ENCODE data around the gene FFAR3.

The FFAR3 gene

DNA sequence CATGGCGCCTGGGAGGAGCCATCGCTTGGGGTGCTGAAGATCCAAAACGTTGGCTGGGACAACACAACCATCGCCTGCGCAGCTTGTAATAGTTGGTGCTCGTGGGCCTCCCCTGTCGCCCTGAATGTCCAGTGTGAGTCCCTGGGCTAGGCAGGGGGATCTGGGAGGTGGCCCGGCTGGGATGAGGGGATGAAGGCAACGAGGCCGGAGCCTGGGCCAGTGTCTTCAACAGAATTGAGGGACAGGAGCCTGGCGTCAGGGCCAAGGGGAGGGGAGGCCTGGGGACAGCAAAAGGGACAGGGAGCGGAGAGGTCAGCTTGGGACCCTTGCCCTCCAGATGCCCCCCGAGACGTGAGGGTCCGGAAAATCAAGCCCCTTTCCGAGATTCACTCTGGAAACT, 17.3 kb upstream of the FFAR3 start:
- no peaks in the 10 kb centered on the region for H3K27me3 Mint-ChIP-seq
- H3K4me1 Mint-ChIP-seq, result peaks cover 73% of the 10 kb centered on the region
- ATAC-seq, result no peak
- peak overlapping the region; percentile 31 for H3K27ac Mint-ChIP-seq
- no peaks in the 10 kb centered on the region for H3K9me3 Mint-ChIP-seq
- H3K4me3 Mint-ChIP-seq, result no peak overlapping the region
- peaks cover 71% of the 10 kb centered on the region for H3K36me3 Mint-ChIP-seq

DNA sequence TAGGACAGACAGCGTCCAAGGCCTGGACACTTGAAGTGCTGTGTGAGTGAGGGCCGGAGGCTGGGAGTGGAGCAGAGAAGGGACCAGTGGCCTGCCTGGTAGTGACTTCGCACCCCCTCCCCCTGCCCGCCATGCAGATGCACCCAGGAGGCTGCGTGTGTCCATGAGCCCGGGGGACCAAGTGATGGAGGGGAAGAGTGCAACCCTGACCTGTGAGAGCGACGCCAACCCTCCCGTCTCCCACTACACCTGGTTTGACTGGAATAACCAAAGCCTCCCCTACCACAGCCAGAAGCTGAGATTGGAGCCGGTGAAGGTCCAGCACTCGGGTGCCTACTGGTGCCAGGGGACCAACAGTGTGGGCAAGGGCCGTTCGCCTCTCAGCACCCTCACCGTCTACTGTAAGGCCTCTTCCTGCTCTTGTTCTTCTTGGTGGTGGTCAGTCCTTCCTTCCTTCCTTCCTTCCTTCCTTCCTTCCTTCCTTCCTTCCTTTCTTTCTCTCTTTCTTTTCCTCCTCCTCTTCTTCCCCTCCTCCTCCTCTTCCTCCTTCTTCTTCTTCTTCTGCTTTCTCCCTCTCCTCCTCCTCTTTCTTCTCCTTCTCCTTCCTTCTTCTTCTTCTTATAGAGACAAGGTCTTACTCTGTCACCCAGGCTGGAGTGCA, 16.6 kb upstream of the FFAR3 start:
- ATAC-seq, result no peak
- no peak overlapping the region for H3K4me3 Mint-ChIP-seq
- no peak overlapping the region for H3K27ac Mint-ChIP-seq
- H3K27me3 Mint-ChIP-seq, result no peaks in the 10 kb centered on the region
- no peaks in the 10 kb centered on the region for H3K9me3 Mint-ChIP-seq
- H3K4me1 Mint-ChIP-seq, result peaks cover 73% of the 10 kb centered on the region
- peaks cover 69% of the 10 kb centered on the region for H3K36me3 Mint-ChIP-seq

DNA sequence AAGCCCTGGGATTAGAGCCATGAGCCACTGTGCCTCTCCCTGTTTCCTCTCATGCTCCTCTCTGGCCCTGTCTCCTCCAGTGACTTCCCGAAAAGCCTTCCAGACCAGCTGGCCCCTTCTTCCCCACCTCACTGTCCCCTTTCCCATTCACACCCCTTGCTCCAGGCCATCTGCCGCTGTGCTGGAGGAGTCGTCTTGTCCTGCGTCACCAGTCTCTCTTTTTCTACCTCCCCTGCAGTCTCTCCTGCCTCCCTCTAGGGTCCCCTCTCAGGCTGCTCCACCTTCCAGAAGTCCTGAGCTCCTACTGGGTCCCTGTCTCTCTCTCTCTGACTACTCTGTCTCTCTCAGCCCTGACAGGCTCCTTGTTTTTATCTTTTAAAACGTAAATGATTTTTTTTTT, 15.8 kb upstream of the FFAR3 start:
- Mint-ChIP-seq H3K36me3 (peaks cover 65% of the 10 kb centered on the region), H3K9me3 (no peaks in the 10 kb centered on the region), H3K27me3 (no peaks in the 10 kb centered on the region), H3K4me1 (peaks cover 73% of the 10 kb centered on the region), H3K27ac (no peak overlapping the region), H3K4me3 (no peak overlapping the region)
- no peak for ATAC-seq

DNA sequence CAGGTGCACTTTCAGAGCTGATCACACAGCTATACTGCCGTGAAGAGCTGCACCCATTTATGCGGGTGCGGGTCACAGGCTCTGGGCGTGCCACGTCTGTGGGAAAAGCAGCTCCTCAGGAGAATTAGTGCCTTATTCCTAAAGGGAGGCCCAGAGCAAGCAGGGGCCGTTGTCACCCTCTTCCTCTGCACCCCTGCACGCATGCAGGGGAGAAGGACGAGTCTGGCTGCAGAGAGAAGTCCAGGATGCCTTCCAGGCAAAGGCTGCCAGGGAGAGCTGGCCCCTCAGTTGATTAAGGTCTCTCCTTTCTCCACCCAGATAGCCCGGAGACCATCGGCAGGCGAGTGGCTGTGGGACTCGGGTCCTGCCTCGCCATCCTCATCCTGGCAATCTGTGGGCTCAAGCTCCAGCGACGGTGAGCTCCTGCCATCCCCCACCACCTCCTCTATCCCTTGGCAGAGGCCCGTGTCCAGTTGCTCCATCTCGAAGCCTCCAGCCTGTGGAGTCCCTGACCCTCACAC, 13.7 kb upstream of the FFAR3 start:
- Mint-ChIP-seq H3K9me3 (no peaks in the 10 kb centered on the region), H3K36me3 (peaks cover 54% of the 10 kb centered on the region), H3K4me1 (peaks cover 85% of the 10 kb centered on the region), H3K27ac (no peak overlapping the region), H3K4me3 (no peak overlapping the region), H3K27me3 (no peaks in the 10 kb centered on the region)
- no peak for ATAC-seq

DNA sequence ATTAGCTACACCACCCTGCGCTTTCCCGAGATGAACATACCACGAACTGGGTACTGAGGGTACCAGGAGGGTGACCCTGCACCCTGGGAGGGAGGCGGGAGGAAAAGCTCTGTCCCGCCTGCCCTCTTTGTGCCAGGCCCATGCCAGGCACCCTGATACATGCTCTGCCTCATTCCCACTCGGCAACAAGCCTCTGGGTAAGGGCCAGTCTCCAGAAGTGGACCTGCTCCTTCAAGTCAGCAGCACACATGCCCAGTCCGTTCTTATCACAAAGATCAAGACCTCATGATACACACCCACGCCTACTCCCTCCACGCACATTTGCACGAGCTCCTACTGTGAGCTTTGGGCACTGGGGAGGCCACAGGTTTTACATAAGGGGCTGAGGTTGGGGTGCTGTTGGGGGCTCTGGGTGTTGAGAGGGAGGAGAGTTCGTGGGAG, 12.6 kb upstream of the FFAR3 start:
- peaks cover 93% of the 10 kb centered on the region for H3K4me1 Mint-ChIP-seq
- no peaks in the 10 kb centered on the region for H3K9me3 Mint-ChIP-seq
- no peaks in the 10 kb centered on the region for H3K27me3 Mint-ChIP-seq
- ATAC-seq, result no peak
- H3K27ac Mint-ChIP-seq, result peak overlapping the region; percentile 96
- peaks cover 51% of the 10 kb centered on the region for H3K36me3 Mint-ChIP-seq
- peak overlapping the region; percentile 59 for H3K4me3 Mint-ChIP-seq

DNA sequence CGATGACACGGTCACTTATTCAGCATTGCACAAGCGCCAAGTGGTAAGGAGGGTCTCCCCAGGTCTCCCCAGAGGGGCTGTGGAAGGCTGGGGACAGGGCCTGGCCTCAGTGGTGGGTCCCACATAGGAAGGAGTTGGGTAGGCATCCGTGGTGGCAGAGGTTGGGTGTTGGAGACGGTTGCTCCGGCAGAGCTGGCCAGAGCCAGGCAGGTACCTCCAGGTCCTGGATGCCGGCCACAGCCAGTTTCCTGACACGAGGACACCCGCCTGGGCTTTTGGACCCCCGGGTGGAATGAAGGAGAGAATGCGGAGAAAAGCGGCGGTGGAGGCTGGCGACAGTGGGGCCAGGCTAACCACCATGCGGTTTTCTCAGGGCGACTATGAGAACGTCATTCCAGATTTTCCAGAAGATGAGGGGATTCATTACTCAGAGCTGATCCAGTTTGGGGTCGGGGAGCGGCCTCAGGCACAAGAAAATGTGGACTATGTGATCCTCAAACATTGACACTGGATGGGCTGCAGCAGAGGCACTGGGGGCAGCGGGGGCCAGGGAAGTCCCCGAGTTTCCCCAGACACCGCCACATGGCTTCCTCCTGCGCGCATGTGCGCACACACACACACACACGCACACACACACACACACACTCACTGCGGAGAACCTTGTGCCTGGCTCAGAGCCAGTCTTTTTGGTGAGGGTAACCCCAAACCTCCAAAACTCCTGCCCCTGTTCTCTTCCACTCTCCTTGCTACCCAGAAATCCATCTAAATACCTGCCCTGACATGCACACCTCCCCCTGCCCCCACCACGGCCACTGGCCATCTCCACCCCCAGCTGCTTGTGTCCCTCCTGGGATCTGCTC, 11.8 kb upstream of the FFAR3 start:
- H3K4me1 Mint-ChIP-seq, result peaks cover 94% of the 10 kb centered on the region
- ATAC-seq, result peak; percentile 78
- no peaks in the 10 kb centered on the region for H3K27me3 Mint-ChIP-seq

DNA sequence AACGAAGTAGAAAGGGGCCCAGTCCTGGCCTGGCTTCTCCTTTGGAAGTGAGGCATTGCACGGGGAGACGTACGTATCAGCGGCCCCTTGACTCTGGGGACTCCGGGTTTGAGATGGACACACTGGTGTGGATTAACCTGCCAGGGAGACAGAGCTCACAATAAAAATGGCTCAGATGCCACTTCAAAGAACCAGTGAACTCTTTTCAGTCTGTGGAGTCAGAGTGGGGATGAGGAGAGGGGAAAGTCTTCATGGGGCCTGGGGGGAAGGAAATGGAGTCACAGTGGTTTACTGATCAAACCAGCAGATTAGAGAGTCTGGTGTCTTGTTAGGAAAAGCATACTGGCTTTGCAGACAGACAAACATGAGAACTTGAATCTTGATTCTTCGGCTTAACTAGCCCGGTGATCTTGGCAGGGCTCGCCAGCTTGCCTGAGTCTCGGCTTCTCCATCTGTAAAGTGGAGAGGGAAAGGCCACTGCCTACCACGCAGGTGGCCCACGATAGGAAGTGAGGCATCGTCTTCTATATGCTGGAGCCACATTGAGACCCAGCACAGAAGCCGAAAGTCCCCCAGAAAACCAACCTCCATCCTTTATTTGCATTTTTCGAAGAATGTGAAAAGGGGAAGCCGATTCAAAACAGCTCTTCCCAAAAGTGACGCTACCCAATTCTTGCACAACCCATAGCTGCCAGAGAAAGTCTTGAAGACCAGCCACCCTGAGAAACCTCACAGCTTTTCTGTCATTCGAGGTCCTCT, 10.9 kb upstream of the FFAR3 start, which contains the start of gene FFAR1:
Gene FFAR1 (plus strand): TSS at position 732 of the 759 bp plus-strand sequence. CDS start 3,650 bp downstream, outside the sequence.
- peaks cover 34% of the 10 kb centered on the region for H3K36me3 Mint-ChIP-seq
- ATAC-seq, result peak; percentile 85
- H3K4me3 Mint-ChIP-seq, result peak within 1 kb of the TSS; percentile 59
- peaks cover 89% of the 10 kb centered on the region for H3K4me1 Mint-ChIP-seq
- H3K27ac Mint-ChIP-seq, result peak within 1 kb of the TSS; percentile 96
- no peaks in the 10 kb centered on the region for H3K9me3 Mint-ChIP-seq
- no peaks in the 10 kb centered on the region for H3K27me3 Mint-ChIP-seq

More for the DNA sequence above, 11.8 kb upstream of the FFAR3 start:
- Mint-ChIP-seq H3K4me3 (peak overlapping the region; percentile 59), H3K9me3 (no peaks in the 10 kb centered on the region), H3K27ac (peak overlapping the region; percentile 96), H3K36me3 (peaks cover 43% of the 10 kb centered on the region)

DNA sequence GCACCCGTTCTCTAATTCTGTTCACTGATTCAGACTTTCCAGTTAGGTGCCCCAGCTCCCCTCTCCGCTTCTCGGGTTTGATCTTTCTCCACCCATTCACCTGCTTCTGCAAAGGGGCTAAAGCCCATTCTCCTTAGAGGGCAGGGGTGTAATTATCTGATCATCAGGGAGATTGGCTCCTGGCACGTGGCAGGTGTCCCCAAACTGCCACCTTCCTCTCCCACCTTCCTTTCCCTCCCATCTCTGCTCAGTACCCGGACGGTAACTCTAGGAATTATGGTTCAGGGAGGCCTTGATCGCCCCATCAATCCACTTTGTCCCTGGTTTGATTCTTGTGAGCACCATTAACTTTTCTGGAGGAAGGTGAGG, 10.3 kb upstream of the FFAR3 start:
- H3K4me3 Mint-ChIP-seq, result no peak overlapping the region
- H3K36me3 Mint-ChIP-seq, result peaks cover 29% of the 10 kb centered on the region
- peak overlapping the region; percentile 96 for H3K27ac Mint-ChIP-seq
- H3K27me3 Mint-ChIP-seq, result no peaks in the 10 kb centered on the region
- H3K4me1 Mint-ChIP-seq, result peaks cover 91% of the 10 kb centered on the region
- H3K9me3 Mint-ChIP-seq, result no peaks in the 10 kb centered on the region
- no peak for ATAC-seq

DNA sequence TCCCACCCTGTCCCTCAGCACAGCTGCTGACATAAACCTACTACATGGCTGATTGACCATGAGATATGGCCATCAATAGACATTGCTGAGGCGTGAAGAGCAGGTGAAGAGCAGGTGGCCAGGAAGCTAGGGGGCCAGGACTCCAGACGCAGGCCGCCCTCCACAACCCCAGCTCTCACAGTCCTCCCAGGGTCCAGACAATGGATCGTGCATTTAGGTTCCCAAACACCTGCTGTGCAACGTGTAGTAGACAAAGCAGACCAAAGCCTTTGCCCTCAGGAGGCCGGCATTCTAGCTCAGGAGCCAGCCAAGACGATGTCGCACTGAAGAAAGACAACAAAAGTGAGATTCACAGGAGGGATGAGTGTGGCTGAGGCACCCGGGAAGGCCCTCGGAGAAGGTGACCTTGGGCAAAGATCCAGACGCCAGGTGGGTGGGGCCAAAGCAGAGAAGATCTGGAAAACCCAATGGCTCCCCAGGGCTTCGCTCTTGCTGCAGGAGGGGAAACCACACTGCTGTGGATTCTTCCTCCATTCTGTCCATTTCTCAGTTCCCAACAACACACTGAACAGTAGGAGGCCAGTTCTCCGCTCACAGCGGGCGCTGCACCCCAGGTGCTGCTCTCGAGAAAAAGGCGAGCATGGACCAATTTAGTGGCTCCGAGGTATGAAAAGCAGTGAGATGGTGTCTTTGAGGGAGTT, 9.2 kb upstream of the FFAR3 start:
- H3K4me1 Mint-ChIP-seq, result peaks cover 82% of the 10 kb centered on the region
- H3K9me3 Mint-ChIP-seq, result no peaks in the 10 kb centered on the region
- H3K4me3 Mint-ChIP-seq, result no peak overlapping the region
- ATAC-seq, result no peak
- H3K36me3 Mint-ChIP-seq, result peaks cover 21% of the 10 kb centered on the region
- H3K27ac Mint-ChIP-seq, result peak overlapping the region; percentile 23
- no peaks in the 10 kb centered on the region for H3K27me3 Mint-ChIP-seq

DNA sequence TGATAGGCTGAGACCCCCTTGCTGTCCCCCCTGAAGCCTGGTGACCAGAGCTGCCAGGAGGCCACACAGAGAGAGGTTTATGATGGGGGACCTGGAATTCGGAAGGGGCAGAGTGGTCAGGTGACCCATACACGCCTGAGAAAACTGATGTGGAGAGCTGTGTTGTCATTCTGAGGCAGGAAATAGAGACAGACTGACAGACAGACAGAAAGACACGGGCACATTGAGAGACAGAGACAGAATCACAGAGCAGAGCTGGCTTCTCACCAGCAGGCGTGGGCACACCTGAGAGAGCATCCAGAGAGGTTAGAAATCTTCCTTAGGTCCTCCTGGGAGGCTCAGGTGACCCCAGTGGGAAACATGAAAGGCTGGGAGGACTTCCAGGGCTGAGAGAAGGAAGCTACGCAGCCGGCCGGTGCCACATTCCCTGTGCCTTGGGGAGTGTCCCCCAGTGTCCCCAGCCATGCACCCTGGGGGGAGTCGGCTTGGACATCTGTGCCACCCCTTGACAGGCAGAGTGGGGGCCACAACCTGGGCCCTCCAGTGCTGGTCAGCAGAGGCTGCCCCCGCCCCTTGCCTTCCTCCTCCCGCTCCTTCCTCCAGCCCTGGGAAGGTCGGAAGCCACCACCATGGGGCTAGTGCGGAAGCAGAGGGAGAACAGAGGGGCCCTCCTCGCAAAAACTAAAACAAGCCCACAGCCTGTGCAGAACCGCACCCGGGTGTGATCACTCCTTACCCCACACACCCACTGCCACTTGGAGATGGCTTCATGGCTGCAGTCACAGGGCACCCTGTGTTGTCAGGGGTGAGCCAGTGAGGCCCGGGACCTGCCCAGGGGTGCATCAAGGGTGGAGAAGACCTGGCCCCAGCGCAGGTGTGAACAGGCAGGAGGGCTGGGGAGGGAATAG, 8.4 kb upstream of the FFAR3 start:
- peaks cover 18% of the 10 kb centered on the region for H3K36me3 Mint-ChIP-seq
- H3K9me3 Mint-ChIP-seq, result no peaks in the 10 kb centered on the region
- peak overlapping the region; percentile 55 for H3K27ac Mint-ChIP-seq
- no peaks in the 10 kb centered on the region for H3K27me3 Mint-ChIP-seq
- peaks cover 74% of the 10 kb centered on the region for H3K4me1 Mint-ChIP-seq
- no peak for ATAC-seq
- no peak overlapping the region for H3K4me3 Mint-ChIP-seq

DNA sequence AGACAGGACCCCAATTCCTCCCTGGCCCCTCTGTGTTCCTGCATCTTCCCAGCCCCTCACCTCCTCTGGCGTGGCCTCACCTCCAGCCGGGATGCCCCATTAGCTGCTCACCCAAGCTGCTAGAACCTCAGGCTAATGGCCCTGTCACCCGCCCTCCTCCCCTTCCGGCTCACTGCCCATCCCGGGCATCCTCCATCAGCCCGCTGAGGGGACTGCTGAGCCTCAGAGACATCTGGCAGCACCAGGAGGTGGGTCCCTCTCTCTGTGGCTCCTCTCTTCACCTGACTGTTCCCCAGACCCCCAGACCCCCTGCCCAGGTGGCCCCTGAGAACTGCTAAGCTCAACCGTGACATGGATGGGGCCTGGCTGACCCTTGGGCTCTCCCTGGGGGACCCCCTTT, 7.7 kb upstream of the FFAR3 start:
- H3K27ac Mint-ChIP-seq, result peak overlapping the region; percentile 55
- no peaks in the 10 kb centered on the region for H3K27me3 Mint-ChIP-seq
- ATAC-seq, result no peak
- no peaks in the 10 kb centered on the region for H3K9me3 Mint-ChIP-seq
- H3K4me1 Mint-ChIP-seq, result peaks cover 67% of the 10 kb centered on the region
- peaks cover 12% of the 10 kb centered on the region for H3K36me3 Mint-ChIP-seq
- H3K4me3 Mint-ChIP-seq, result no peak overlapping the region

DNA sequence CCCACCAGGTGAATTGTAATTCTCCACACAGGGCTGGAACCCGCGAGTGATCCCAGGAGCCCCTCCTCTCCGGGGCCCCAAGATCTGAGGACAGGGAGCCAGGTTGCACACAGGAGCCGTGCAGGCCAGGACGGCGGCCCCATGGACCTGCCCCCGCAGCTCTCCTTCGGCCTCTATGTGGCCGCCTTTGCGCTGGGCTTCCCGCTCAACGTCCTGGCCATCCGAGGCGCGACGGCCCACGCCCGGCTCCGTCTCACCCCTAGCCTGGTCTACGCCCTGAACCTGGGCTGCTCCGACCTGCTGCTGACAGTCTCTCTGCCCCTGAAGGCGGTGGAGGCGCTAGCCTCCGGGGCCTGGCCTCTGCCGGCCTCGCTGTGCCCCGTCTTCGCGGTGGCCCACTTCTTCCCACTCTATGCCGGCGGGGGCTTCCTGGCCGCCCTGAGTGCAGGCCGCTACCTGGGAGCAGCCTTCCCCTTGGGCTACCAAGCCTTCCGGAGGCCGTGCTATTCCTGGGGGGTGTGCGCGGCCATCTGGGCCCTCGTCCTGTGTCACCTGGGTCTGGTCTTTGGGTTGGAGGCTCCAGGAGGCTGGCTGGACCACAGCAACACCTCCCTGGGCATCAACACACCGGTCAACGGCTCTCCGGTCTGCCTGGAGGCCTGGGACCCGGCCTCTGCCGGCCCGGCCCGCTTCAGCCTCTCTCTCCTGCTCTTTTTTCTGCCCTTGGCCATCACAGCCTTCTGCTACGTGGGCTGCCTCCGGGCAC, 6.7 kb upstream of the FFAR3 start:
- Mint-ChIP-seq H3K36me3 (peaks cover 4% of the 10 kb centered on the region), H3K27ac (peak overlapping the region; percentile 55), H3K4me1 (peaks cover 57% of the 10 kb centered on the region), H3K4me3 (no peak overlapping the region), H3K9me3 (no peaks in the 10 kb centered on the region), H3K27me3 (peaks cover 7% of the 10 kb centered on the region)
- no peak for ATAC-seq

DNA sequence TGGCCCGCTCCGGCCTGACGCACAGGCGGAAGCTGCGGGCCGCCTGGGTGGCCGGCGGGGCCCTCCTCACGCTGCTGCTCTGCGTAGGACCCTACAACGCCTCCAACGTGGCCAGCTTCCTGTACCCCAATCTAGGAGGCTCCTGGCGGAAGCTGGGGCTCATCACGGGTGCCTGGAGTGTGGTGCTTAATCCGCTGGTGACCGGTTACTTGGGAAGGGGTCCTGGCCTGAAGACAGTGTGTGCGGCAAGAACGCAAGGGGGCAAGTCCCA, 6.1 kb upstream of the FFAR3 start:
- Mint-ChIP-seq H3K27ac (no peak overlapping the region), H3K9me3 (no peaks in the 10 kb centered on the region), H3K27me3 (peaks cover 10% of the 10 kb centered on the region), H3K4me1 (peaks cover 51% of the 10 kb centered on the region), H3K4me3 (no peak overlapping the region), H3K36me3 (no peaks in the 10 kb centered on the region)
- no peak for ATAC-seq

Measured in stimulated activated memory B cell treated with anti-CD40 and anti-IgM and Interleukin-4, amounts not matched to agents 10 μg/mL and 1 μg/mL and 100 μg/mL, for 72 hours (primary cell).